HepG2 (cell line): Measurements from ENCODE around the gene C16orf90. TPM values are rescaled to one million over a fixed set of nuclear protein-coding genes. Genes with fewer than 3 reads are reported as not detected.
A peak's percentile ranks its signal among the peaks of the same experiment; 100 is the strongest.

Experiments used
- ATAC-seq: fragments of 200-7000 bp; cut with Tn5 transposase; 3 replicates; pipeline ENCODE4 v1.9.1; 2020; ENCODE audit warnings: mild to moderate bottlenecking, moderate library complexity
- BruUV-seq: library from RNA; stranded (reverse); fragments of 400-500 nt; replicated peaks from 2 replicates; lab custom pipeline; 2021; lab: Mats Ljungman, UMichigan
- CTCF ChIA-PET: fragments of 300-600 bp; formaldehyde crosslinking; extraction: SDS; loops from one replicate; lab custom pipeline; 2021; ENCODE audit warnings: low total read pairs, inconsistent platforms, low intra/inter-chr PET ratio; lab: Yijun Ruan, JAX
- POLR2A ChIA-PET: fragments of 350-600 bp; sonication (Branson Sonifier 250); formaldehyde crosslinking; loops from one replicate; lab custom pipeline; 2020; ENCODE audit warnings: antibody characterized with exemption, inconsistent platforms; lab: Yijun Ruan, JAX
- DNase-seq: peaks from one replicate; pipeline ENCODE4 v3.0.0-alpha.2; 2015; ENCODE audit warnings: low spot score
- FAIRE-seq: peaks from 3 replicates; lab custom pipeline; 2011; peaks lifted over from hg19 to GRCh38; lab: Jason Lieb, UNC
- H2AFZ ChIP-seq: one replicate; pipeline ENCODE4 v1.6.1; 2011; ENCODE audit warnings: low read length, inconsistent platforms
- H3K27ac ChIP-seq: fragments of 300-600 bp; 3 replicates; pipeline ENCODE4 v1.8.0; 2011; ENCODE audit warnings: mixed run types, mild to moderate bottlenecking, mixed read lengths, low read length, inconsistent platforms; ENCODE audit not compliant: insufficient read depth; ENCODE audit errors: extremely low read length
- H3K27me3 ChIP-seq, 2 experiments: fragments of 200-600 bp in 1 of 2; 2 replicates in 1 of 2; 3 replicates in 1 of 2; pipeline versions ENCODE4 v1.6.0 to v1.8.0; 2011; ENCODE audit warnings: low read length in 2 of 2, mild to moderate bottlenecking in 2 of 2, moderate library complexity in 2 of 2, inconsistent platforms in 1 of 2; ENCODE audit not compliant: insufficient read depth in 2 of 2, control insufficient read depth in 1 of 2
- H3K36me3 ChIP-seq, 2 experiments: fragments of 200-600 bp in 1 of 2; replicated peaks in 1 of 2; 2 replicates in 1 of 2; 3 replicates in 1 of 2; pipeline versions ENCODE4 v1.5.1 to v1.8.0; 2011; ENCODE audit warnings: low read length in 2 of 2, inconsistent platforms in 1 of 2; ENCODE audit not compliant: insufficient read depth in 2 of 2, control insufficient read depth in 1 of 2
- H3K4me1 ChIP-seq: 2 replicates; pipeline ENCODE4 v1.5.1; 2012; ENCODE audit warnings: low read length, inconsistent platforms; ENCODE audit not compliant: insufficient read depth
- H3K4me2 ChIP-seq: 2 replicates; pipeline ENCODE4 v1.6.0; 2011; ENCODE audit warnings: low read depth, low read length, inconsistent platforms
- H3K4me3 ChIP-seq, 3 experiments: fragments of 200-600 bp in 1 of 3; sonication (generic), shearing (Covaris generic) in 1 of 3; replicated peaks in 1 of 3; 2 replicates each; pipeline ENCODE4 v1.5.1; 2011 to 2016; ENCODE audit warnings: low read length in 3 of 3, inconsistent platforms in 2 of 3, low read depth in 2 of 3, mild to moderate bottlenecking in 2 of 3, control low read depth in 1 of 3, mixed read lengths in 1 of 3; ENCODE audit not compliant: insufficient read depth in 1 of 3
- H3K79me2 ChIP-seq: one replicate; pipeline ENCODE4 v1.6.1; 2011; ENCODE audit warnings: low read length, inconsistent platforms; ENCODE audit not compliant: insufficient read depth
- H3K9ac ChIP-seq: 2 replicates; pipeline ENCODE4 v1.6.0; 2011; ENCODE audit warnings: mild to moderate bottlenecking, low read depth, low read length, inconsistent platforms; ENCODE audit not compliant: insufficient read depth
- H3K9me3 ChIP-seq: 2 replicates; pipeline ENCODE4 v1.5.1; 2012; ENCODE audit warnings: mild to moderate bottlenecking, low read length
- H4K20me1 ChIP-seq: 2 replicates; pipeline ENCODE4 v1.6.0; 2011; ENCODE audit warnings: inconsistent platforms, mild to moderate bottlenecking, low read length, moderate library complexity; ENCODE audit not compliant: insufficient read depth
- ATF7-NPFF ChIP-seq: sonication (generic); formaldehyde crosslinking; IDR thresholded peaks from 2 replicates; pipeline ENCODE4 v1.8.1; 2023; ENCODE audit warnings: mild to moderate bottlenecking, low read depth, missing genetic modification reagents, moderate library complexity
- CHD4 ChIP-seq: fragments of 200-600 bp; sonication (generic); IDR thresholded peaks from 2 replicates; pipeline ENCODE4 v1.7.0; 2017; ENCODE audit warnings: mild to moderate bottlenecking, low read length, borderline replicate concordance
- CTCF ChIP-seq: sonication (generic); formaldehyde crosslinking; IDR thresholded peaks from 2 replicates; pipeline ENCODE4 v1.5.0; 2020; ENCODE audit warnings: mild to moderate bottlenecking, missing genetic modification reagents, moderate library complexity
- GATA4 ChIP-seq: sonication (generic); IDR thresholded peaks from 2 replicates; pipeline ENCODE4 v1.6.1; 2016; ENCODE audit warnings: antibody characterized with exemption, low read depth, borderline replicate concordance
- HMG20A ChIP-seq: IDR thresholded peaks from 2 replicates; pipeline ENCODE4 v1.6.1; 2016; ENCODE audit warnings: borderline replicate concordance
- KDM5A ChIP-seq: fragments of 200-600 bp; sonication (generic); IDR thresholded peaks from 2 replicates; pipeline ENCODE4 v1.7.0; 2018; ENCODE audit warnings: antibody characterized with exemption, mild to moderate bottlenecking, low read length, borderline replicate concordance
- RFX1 ChIP-seq: fragments of 450-650 bp; IDR thresholded peaks from 2 replicates; pipeline ENCODE4 v1.6.1; 2017
- RFX3 ChIP-seq: IDR thresholded peaks from 2 replicates; pipeline ENCODE4 v1.6.1; 2016; ENCODE audit warnings: missing biosample characterization, missing genetic modification reagents
- TOPORS ChIP-seq: sonication (generic); formaldehyde crosslinking; IDR thresholded peaks from 2 replicates; pipeline ENCODE4 v1.8.0; 2023; ENCODE audit warnings: mild to moderate bottlenecking, missing genetic modification reagents
- USF2 ChIP-seq, 2 experiments: sonication (generic) in 1 of 2; formaldehyde crosslinking in 1 of 2; IDR thresholded peaks; 2 replicates each; pipeline versions ENCODE4 v1.5.1 to v1.6.1; 2011 to 2020; ENCODE audit warnings: borderline replicate concordance in 1 of 2, low read depth in 1 of 2, low read length in 1 of 2, mild to moderate bottlenecking in 1 of 2, missing genetic modification reagents in 1 of 2, moderate library complexity in 1 of 2
- ZNF124 ChIP-seq: sonication (generic); formaldehyde crosslinking; IDR thresholded peaks from 2 replicates; pipeline ENCODE4 v1.4.0; 2020; ENCODE audit warnings: missing genetic modification reagents
- ZNF574 ChIP-seq: sonication (generic); formaldehyde crosslinking; IDR thresholded peaks from 2 replicates; pipeline ENCODE4 v1.4.0; 2020; ENCODE audit warnings: missing genetic modification reagents
- ZNF749 ChIP-seq: sonication (generic); formaldehyde crosslinking; IDR thresholded peaks from 2 replicates; pipeline ENCODE4 v1.8.0; 2022; ENCODE audit warnings: mild to moderate bottlenecking, missing genetic modification reagents, moderate library complexity, borderline replicate concordance
- WGBS: methylation state at CpG from one replicate; pipeline ENCODE4 v1.1.6; 2017; ENCODE audit warnings: low lambda C conversion rate; 5-methylcytosine and 5-hydroxymethylcytosine counted together
- in situ Hi-C: cut with HindIII; loops from 2 replicates; pipeline ENCODE4 v1.10.0; 2017; ENCODE audit warnings: low pct_unique_long_range_greater_than_20kb; ENCODE audit not compliant: extremely low pct_ligation_motif_present
- intact Hi-C: fragments of 100-400 bp; cut with micrococcal nuclease; formaldehyde crosslinking; loops from one replicate; pipeline ENCODE4 v1.10.0; 2022; ENCODE audit not compliant: unreplicated experiment
- polyA plus RNA-seq, 8 experiments: library from polyadenylated mRNA; depleted of rRNA in 3 of 8; stranded (reverse) in 7 of 8; unstranded in 1 of 8; fragments of >200 nt; fragmentation: Illumina TruSeq in 4 of 8; extraction: Trizol in 4 of 8; gene quantifications; 2 replicates each; pipeline versions ENCODE4 v1.2.1 to v1.2.3, GENCODE V29; 2011 to 2016; ENCODE audit warnings: low read depth in 4 of 8, missing spikeins in 1 of 8, mixed read lengths in 1 of 8; ENCODE audit not compliant: insufficient read depth in 1 of 8
- total RNA-seq, 5 experiments: library from RNA; depleted of rRNA; stranded (reverse); fragments of >200 nt; fragmentation: Illumina TruSeq; extraction: Trizol; gene quantifications; 2 replicates each; pipeline ENCODE4 v1.2.3, GENCODE V29; 2016; ENCODE audit warnings: low read depth in 1 of 5

Gene C16orf90
- total and polyA plus RNA-seq, 2 of the 13 experiments (the other 11 are each of a cell fraction or from before 2014, with no cell fraction given) = not detected

GRCh38 chr16:3460121-3460520 is 35.2 kb downstream of the C16orf90 start (continued):
- no peak for TF ChIP-seq ZNF574 (CRISPR knock-in tag)

GRCh38 chr16:3459401-3460090 is 35.7 kb downstream of the C16orf90 start:
- H3K36me3 ChIP-seq = no peaks in the 10 kb centered on the region; a peak in 1 of 5 replicates
- H3K27me3 ChIP-seq = no peaks in the 10 kb centered on the region; a peak in 1 of 5 replicates
- no TSS peak for BruUV-seq
- H3K9me3 ChIP-seq = no peaks in the 10 kb centered on the region
- H3K4me3 ChIP-seq = peak overlapping the region; percentile 74 to 93 (median 92)
- H3K79me2 ChIP-seq = peaks cover 63% of the 10 kb centered on the region
- DNase-seq (no peak), ATAC-seq (no peak), FAIRE-seq (no peak)
- H2AFZ ChIP-seq = no peak overlapping the region
- ChIA-PET CTCF (no interaction called here), POLR2A (interaction anchor here (2.8 kb wide), 1 partner anchor 16 kb away, joined by 46 read pairs; the partner anchor contains the start of genes NAA60 and ZNF597)
- H3K9ac ChIP-seq = peak overlapping the region; percentile 56
- in situ Hi-C loops (no loop called here), intact Hi-C loops (loop anchor here (1.0 to 5.0 kb wide), 4 partner anchors 17 to 58 kb away; partner anchors contain the start of genes NAA60, ZNF174, ZNF597 and ZSCAN32)
- peak overlapping the region; percentile 91 for H3K4me2 ChIP-seq
- peaks cover 45% of the 10 kb centered on the region for H4K20me1 ChIP-seq
- WGBS = 27% methylated on average over 9 of the region's 9 CpGs
- peaks cover 66% of the 10 kb centered on the region for H3K4me1 ChIP-seq
- H3K27ac ChIP-seq = peak overlapping the region; percentile 91
- TF ChIP-seq HMG20A (CRISPR knock-in tag) = 0 out of 2 replicates have a peak, but pooled peaks have one; percentile 4
- TF ChIP-seq KDM5A = 0 out of 2 replicates have a peak, but pooled peaks have one; percentile 30
- TF ChIP-seq CHD4 = peak; percentile 45; the same call in 1 of the 2 replicates
- peak; percentile 39; the same call in 1 of the 2 replicates for TF ChIP-seq RFX1
- TF ChIP-seq USF2 (IDR thresholded peaks at IDR 0.05; ENCODE audit: low read depth, low read length) = no peak
- TF ChIP-seq USF2 (CRISPR knock-in tag; IDR thresholded peaks at IDR 0.05; ENCODE audit: borderline replicate concordance) = 0 out of 2 replicates have a peak, but pooled peaks have one; percentile 6
- no peak for TF ChIP-seq CTCF
- peak; percentile 22; the same call in 1 of the 2 replicates for TF ChIP-seq RFX3 (CRISPR knock-in tag)
- TF ChIP-seq ZNF124 (CRISPR knock-in tag) = peak; percentile 7; the same call in 1 of the 2 replicates
- TF ChIP-seq ZNF749 = 0 out of 2 replicates have a peak, but pooled peaks have one; percentile 40
- no peak for TF ChIP-seq ATF7-NPFF (CRISPR knock-in tag)
- 0 out of 2 replicates have a peak, but pooled peaks have one; percentile 16 for TF ChIP-seq TOPORS (CRISPR knock-in tag)
- 0 out of 2 replicates have a peak, but pooled peaks have one; percentile 3 for TF ChIP-seq GATA4
